Mucosa of descending colon (tissue), 3 donors: ENCODE data around the gene TRIM29. TPM values are rescaled to one million over a fixed set of nuclear protein-coding genes. Genes with fewer than 3 reads are reported as not detected.

Experiments
- ATAC-seq: fragments of 200-7000 bp; cut with Tn5 transposase; one replicate; pipeline ENCODE4 v1.9.1; 2020; ENCODE audit warnings: mild to moderate bottlenecking, moderate library complexity
- DNase-seq, 3 donors: peaks; one replicate each; pipeline ENCODE4 v3.0.0-alpha.2; 2020
- H3K36me3 ChIP-seq: fragments of 200-600 bp; one replicate; pipeline ENCODE4 v1.8.0; 2021; ENCODE audit warnings: low read depth, mild to moderate bottlenecking
- H3K4me1 ChIP-seq: fragments of 200-600 bp; one replicate; pipeline ENCODE4 v1.8.0; 2021; ENCODE audit warnings: low read depth, mild to moderate bottlenecking
- H3K4me3 ChIP-seq: fragments of 200-600 bp; one replicate; pipeline ENCODE4 v1.8.0; 2021; ENCODE audit warnings: mild to moderate bottlenecking
- H3K9me3 ChIP-seq: fragments of 200-600 bp; one replicate; pipeline ENCODE4 v1.8.0; 2021; ENCODE audit warnings: mild to moderate bottlenecking
- intact Hi-C, 2 donors: fragments of 100-400 bp; cut with DNase I in 1 of 2; cut with micrococcal nuclease in 1 of 2; formaldehyde crosslinking; loops; one replicate each; pipeline versions ENCODE4 v1.11.0 to v1.11.1; 2022; cut with DNase I, micrococcal nuclease
- total RNA-seq, 3 donors: library from RNA; stranded (reverse); fragmentation: NEBNext Ultra II Directional in 2 of 3; extraction: Animal tissue kit (Norgen Biotek cat#: 25700) in 2 of 3; gene quantifications; one replicate each; pipeline versions ENCODE4 v1.2.1 to v1.2.4, GENCODE V29; 2021 to 2023
- TF ChIP-seq, protein P1 (sequence below): fragments of 200-600 bp; IDR thresholded peaks from one replicate; pipeline ENCODE4 v1.8.0; 2022; ENCODE audit warnings: antibody characterized with exemption, mild to moderate bottlenecking
- donor health status: DM: no; HTN: no; CAD: no; lungs with moderate emphysema.
- donor health status: DM: no; HTN: no; CAD: no.
- donor health status: DM: no; HTN: yes; CAD: no.

The TRIM29 gene
- total RNA-seq, 3 donors from 2014 or later = 4.0 to 6.3 (median 5.4) TPM

DNA sequence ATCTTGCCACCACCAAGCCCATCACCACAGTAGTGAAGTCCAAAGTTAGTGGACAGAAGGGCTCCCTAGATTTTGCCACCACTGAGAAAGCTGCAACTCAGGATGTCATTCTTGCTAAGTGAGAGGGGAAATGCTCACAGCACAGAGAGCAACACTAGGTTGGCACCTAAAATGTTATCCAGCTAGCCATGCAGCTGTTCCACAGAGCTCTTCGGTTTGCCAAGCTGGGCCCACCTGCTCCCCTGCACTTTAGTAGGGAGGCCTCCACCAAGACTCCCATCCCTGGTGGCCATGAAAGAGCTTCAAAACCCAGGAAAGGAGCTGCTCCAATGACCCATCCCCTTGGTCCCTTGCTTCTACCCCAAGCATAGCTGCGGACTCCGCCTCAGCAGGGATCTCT lies 63.8 kb downstream of the TRIM29 start:
- H3K4me1 ChIP-seq = no peaks in the 10 kb centered on the region
- H3K4me3 ChIP-seq = no peak overlapping the region
- TF ChIP-seq, protein P1, sequence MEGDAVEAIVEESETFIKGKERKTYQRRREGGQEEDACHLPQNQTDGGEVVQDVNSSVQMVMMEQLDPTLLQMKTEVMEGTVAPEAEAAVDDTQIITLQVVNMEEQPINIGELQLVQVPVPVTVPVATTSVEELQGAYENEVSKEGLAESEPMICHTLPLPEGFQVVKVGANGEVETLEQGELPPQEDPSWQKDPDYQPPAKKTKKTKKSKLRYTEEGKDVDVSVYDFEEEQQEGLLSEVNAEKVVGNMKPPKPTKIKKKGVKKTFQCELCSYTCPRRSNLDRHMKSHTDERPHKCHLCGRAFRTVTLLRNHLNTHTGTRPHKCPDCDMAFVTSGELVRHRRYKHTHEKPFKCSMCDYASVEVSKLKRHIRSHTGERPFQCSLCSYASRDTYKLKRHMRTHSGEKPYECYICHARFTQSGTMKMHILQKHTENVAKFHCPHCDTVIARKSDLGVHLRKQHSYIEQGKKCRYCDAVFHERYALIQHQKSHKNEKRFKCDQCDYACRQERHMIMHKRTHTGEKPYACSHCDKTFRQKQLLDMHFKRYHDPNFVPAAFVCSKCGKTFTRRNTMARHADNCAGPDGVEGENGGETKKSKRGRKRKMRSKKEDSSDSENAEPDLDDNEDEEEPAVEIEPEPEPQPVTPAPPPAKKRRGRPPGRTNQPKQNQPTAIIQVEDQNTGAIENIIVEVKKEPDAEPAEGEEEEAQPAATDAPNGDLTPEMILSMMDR = no peak
- DNase-seq (no peak), ATAC-seq (no peak)
- H3K9me3 ChIP-seq = no peaks in the 10 kb centered on the region
- H3K36me3 ChIP-seq = no peaks in the 10 kb centered on the region
- intact Hi-C loops = no loop called here

DNA sequence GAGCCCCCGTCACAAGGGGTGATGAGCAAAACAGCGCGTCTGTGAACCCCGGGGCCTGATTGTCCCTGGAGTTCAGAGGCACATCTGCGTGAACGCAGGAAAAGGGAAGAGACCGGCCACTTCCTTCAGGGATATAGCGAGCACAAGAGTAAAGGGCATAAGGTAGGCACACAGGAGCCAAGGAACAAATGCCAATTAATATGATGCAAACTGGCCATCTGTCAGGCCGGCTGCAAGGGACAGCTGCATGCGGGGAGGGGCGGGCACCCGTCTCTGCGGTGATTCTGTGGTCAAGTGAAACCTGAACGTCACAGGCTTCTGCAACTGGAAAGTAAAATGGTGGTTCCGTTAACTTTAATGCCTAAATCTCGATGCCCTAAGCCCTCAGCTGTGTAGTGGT lies 64.7 kb downstream of the TRIM29 start:
- TF ChIP-seq, protein P1 = no peak
- intact Hi-C loops = no loop called here
- H3K4me3 ChIP-seq = no peak overlapping the region
- H3K9me3 ChIP-seq = no peaks in the 10 kb centered on the region
- no peak for DNase-seq
- H3K4me1 ChIP-seq = no peaks in the 10 kb centered on the region
- ATAC-seq = no peak
- H3K36me3 ChIP-seq = no peaks in the 10 kb centered on the region

DNA sequence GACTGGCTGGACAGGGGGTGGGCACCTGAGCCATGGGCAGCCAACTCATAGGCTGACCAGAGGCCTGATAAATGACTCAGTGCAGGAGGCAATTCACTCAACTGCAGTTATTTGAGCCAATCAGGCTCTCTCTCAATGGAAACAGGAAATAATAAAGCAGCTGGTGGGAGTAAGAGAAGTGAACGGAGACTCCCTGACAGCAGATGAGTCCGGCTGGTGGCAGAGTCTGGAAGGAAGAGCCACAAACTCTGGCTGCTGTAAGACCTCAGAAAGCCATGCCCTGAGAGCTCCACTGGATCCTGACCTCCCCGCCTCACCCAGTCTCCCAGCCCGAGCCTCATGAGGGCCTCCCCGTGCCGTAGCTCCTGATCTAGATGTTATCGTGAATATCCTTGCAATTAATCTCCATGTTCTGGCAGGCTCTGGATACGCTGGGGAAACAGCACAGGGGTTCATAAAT lies 69.8 kb downstream of the TRIM29 start:
- Histone ChIP-seq H3K4me3 (no peak overlapping the region), H3K36me3 (no peaks in the 10 kb centered on the region), H3K4me1 (no peaks in the 10 kb centered on the region), H3K9me3 (no peaks in the 10 kb centered on the region)
- ATAC-seq (peak; percentile 47), DNase-seq (peak in 1 of 3 donors; percentile 11)
- intact Hi-C loops = no loop called here
- TF ChIP-seq, protein P1 = no peak

DNA sequence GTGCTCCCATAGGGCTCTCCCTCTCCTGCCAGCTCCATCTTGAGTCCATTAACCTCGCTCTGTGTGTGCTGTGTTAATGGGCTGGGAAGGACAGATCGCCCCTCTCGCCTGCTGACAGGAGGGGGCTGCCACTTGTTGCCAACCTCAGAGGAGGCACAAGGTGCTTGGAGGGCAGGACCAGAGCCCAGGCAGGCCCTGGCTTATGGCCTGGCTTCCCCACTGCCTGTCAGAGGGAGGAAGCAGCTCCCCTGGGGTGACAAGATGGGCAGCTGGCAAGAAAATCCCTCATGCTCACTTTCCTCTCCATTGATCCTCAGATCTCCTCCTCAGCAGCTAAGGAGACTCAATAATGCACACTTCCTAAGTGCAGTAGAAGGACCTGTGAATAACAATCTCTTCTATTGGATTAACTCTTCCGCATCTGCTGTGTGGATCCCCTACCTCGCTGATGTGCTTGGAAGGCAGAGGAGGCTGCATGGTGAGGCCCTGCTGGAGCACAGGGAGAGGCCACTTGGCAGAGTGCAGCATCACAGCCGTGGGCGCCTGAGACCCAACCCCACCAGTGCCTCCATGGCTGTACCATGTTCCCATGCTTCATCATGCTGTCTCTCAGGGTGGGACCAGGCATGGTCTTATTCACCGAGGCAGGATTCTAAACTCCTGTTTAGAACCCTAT lies 70.3 kb downstream of the TRIM29 start:
- ATAC-seq (no peak), DNase-seq (no peak)
- Histone ChIP-seq H3K4me3 (no peak overlapping the region), H3K36me3 (no peaks in the 10 kb centered on the region), H3K9me3 (no peaks in the 10 kb centered on the region), H3K4me1 (no peaks in the 10 kb centered on the region)
- intact Hi-C loops = no loop called here
- TF ChIP-seq, protein P1 = no peak

DNA sequence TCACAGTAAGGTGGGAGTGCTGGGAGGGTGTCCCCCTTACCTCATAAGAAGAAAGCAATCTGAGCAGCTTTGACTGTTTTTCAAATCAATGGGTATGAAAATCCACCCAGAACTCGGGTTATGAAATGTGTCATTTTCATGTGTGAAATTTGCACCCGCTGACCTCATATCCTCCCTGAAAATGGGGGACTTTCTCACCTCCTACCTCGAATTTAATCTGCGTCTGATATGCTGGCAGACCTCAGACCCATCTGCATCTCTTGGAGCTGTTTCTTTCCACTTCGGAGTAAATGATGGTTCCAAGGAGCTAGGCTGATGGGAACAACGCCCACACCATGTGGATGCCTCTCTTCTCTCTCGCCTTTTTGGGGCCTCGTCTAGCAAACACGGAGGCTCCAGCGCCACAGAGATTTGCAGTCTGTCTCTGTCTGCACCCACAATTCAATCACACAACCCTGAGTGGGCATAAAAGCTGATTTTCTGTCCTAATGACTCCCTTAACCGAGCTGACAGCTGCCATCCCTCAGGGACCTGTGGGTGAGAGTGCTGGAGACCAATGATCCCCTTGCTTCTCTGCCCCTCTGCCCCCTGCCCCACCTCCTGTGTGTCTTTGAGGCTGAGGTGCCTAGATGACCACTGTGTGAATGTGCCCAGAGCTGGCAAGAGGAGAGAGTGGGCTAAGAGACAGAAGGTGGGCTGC lies 71.0 kb downstream of the TRIM29 start:
- TF ChIP-seq, protein P1 = no peak
- no peak overlapping the region for H3K4me3 ChIP-seq
- intact Hi-C loops = no loop called here
- DNase-seq (no peak), ATAC-seq (no peak)
- no peaks in the 10 kb centered on the region for H3K4me1 ChIP-seq
- H3K9me3 ChIP-seq = no peaks in the 10 kb centered on the region
- no peaks in the 10 kb centered on the region for H3K36me3 ChIP-seq
